Stimulated activated CD4-positive, alpha-beta T cell treated with anti-CD3 and anti-CD28 coated beads, TNF-alpha, amount 100 ng/mL, for 1 hour (primary cell): Measurements from ENCODE around the gene TRAK2.
"Not testable (repeated sequence)": the region's sequence is repeated elsewhere in the genome, so short reads cannot be mapped to it uniquely, and the experiment has no call there.

Experiments used
- DNase-seq, 3 donors: peaks; one replicate each; pipeline ENCODE4 v3.0.0-alpha.2; 2020; ENCODE audit warnings: low read depth in 3 of 3, low spot score in 1 of 3

Gene TRAK2, protein sequence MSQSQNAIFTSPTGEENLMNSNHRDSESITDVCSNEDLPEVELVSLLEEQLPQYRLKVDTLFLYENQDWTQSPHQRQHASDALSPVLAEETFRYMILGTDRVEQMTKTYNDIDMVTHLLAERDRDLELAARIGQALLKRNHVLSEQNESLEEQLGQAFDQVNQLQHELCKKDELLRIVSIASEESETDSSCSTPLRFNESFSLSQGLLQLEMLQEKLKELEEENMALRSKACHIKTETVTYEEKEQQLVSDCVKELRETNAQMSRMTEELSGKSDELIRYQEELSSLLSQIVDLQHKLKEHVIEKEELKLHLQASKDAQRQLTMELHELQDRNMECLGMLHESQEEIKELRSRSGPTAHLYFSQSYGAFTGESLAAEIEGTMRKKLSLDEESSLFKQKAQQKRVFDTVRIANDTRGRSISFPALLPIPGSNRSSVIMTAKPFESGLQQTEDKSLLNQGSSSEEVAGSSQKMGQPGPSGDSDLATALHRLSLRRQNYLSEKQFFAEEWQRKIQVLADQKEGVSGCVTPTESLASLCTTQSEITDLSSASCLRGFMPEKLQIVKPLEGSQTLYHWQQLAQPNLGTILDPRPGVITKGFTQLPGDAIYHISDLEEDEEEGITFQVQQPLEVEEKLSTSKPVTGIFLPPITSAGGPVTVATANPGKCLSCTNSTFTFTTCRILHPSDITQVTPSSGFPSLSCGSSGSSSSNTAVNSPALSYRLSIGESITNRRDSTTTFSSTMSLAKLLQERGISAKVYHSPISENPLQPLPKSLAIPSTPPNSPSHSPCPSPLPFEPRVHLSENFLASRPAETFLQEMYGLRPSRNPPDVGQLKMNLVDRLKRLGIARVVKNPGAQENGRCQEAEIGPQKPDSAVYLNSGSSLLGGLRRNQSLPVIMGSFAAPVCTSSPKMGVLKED

DNA sequence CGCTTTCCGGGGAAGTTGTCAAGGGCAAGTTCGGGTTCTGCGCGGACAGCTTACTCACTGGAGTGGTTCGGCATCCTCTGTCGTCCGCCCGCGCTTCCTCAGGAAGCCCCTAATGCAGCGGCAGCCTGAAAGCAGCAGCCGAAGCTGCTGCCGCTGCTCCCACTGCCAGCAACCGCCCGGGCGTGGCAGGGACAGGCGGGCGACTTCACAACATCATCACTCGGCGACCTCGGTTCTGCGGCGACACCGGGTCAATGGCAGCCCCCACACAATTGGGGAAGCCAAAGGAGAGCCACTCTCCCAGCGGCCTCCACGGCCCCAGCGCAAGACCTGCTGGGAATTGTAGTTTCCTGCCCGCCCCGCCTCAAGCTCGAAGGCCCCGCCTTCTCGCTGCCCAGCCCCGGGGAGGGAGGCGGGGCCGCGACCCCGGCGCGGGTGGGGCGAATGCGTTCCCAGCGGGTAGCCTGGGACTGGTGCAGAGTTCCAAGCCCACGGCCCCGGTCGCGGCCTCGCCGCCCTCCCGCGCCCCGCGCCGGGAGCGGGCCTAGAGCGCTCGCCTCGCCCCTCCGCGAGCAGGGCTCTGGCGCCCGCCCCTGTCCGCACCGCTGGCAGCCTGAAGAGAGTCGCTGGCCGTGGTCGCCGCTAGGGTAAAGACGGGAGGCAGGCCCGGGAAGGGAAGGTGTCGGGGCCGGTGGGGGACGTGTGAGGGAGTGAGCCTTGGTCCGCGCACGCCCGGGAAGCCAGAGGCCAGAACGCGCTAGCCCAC is at the start of gene TRAK2, which contains the start of gene STRADB:
TSS of gene TRAK2 (minus strand) at position 167 of the 766 bp plus-strand sequence. CDS start 30,951 bp downstream, outside the sequence.
TSS of gene STRADB (plus strand) at position 449 of the 766 bp plus-strand sequence. CDS start 3,101 bp downstream, outside the sequence.
- DNase-seq = peak; percentile 84 to 88 (median 86)

DNA sequence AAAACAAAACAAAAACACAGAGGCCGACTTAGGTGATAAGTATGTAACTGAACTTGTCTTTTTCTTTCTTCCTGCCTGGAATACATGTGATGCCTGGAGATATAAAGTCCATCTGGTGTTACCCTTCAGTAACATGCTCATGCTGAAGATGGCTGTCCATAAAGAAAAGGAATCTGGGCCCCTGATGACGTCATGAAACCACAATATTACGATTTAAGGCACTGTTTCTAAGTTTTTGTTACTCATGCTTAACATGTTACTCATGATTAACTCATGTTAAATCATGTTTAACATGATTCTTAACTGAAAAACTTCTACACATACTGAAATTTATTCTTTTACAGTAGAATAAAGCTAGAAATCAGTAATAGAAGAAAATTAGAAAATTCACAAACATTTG is 49.3 kb upstream of the TRAK2 start:
- no peak for DNase-seq

- no peak for DNase-seq
These were observed 45.5 kb upstream of the TRAK2 start for GRCh38 chr2:201496785-201497184.

GRCh38 chr2:201490291-201490690 is 39.0 kb upstream of the TRAK2 start:
- DNase-seq = no peak

- DNase-seq = no peak
These were observed 33.5 kb upstream of the TRAK2 start for GRCh38 chr2:201484805-201485204.

DNA sequence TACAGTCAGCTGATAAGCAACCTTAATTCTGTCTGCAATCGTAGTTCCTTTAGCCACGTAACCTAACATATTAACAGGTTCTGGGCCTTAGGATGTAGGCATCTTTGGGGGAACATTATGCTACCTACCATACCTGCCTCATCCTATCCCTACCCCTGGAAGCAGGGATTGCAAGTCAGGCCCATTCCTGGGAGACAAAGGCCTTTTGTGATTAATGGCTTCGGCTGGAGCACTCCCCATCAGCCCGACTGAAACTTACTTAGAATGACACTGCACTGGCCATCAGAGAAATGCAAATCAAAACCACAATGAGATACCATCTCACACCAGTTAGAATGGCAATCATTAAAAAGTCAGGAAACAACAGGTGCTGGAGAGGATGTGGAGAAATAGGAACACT is 32.5 kb upstream of the TRAK2 start:
- DNase-seq = not testable (repeated sequence)

DNA sequence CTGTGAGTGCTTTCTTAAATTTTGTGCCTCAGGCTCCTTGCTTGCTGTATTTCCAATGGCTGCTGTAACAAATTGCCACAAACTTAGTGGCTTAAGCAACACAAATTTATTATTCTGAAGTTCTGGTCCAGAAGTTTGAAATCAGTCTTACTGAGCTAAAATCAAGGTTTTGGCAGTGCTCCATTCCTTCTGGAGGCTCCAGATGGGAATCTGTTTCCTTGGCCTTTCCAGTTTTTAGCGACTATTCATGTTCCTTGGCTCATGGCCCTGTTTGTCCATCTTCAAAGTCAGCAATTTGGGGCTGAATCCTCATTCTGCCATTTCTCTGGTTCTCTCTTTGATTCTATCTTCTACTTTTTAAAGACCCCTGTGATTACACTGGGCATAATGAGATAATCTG is 32.1 kb upstream of the TRAK2 start:
- no peak for DNase-seq

- DNase-seq = no peak
These were observed 31.3 kb upstream of the TRAK2 start for GRCh38 chr2:201482543-201482942.

DNA sequence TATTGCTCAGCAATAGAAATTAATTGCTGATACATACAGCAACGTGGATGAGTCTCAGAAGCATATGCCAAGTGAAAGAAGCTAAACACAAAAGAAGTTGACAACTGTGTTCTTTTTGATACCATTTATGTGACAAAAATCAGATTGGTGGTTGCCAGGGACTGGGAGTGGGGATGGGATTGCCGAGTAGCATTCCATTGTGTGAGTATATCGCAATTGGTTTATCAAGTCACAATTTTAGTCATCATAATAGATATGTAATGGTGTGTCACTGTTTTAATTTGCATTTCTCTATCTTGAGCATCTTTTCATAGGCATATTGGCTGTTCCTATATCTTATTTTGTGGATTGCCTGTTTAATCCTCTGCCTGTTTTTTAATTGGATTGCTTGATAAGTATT is 21.2 kb upstream of the TRAK2 start:
- DNase-seq = no peak

- DNase-seq = no peak
These were observed 20.6 kb upstream of the TRAK2 start for GRCh38 chr2:201471732-201472393.

DNA sequence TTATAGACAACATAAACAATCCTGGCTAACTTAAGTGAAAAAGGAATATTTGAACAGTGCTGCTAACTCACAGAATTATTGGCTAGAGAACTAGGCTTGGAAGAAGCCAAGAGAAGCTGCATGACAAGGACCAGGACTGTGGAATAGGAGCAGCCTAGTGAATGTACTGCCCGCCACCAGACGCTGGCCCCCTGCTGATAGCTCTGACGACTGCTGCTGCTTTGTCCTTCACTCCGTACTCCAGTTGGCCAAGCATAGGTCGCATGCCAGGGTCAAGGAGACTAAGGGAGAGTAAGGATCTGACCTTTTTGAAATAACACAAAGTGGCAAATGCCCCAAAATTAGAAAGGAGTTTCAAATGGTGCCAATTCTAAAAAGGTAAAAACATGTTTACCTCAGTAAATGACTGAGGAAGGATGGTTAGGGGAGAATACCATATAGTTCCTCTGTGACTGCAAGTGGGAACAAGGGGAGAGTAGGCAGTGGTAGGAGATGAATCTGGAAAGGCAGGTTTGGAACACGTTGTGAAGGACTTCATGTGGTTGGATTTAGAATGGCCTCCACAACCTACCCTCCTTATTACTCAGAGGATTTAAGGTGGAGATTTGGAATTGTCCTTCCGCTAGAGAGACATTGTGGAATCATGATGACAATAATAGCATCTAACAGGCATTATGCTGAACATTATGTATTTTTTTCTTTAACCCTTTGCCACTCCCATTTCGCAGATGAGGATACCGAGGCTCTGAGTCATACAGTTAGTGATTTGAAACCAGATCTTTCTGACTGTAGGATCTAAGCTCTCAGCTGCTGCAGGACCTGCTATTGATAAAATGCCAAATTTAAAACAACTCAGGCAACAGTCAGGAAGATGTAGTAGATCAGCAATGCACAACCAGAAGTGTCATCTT is 19.8 kb upstream of the TRAK2 start:
- no peak for DNase-seq

DNA sequence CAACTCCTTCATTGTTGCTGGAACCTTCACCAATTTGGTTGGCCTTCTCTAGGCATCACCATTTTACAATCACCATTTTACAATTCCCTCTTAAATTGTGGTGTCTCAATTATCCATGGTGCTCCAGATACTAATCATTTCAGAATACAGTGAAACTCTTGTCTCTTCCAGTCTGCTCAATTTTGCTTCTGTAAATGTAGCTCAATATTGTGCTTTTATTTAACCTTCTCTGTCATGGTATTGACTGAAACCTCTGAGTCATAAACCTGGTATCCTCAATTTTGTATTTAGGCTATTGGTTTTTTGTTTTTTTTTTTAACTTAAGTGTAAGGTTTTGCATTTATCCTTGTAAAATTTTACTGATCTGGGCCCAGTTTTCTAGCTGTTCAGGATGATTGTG is 16.4 kb upstream of the TRAK2 start:
- DNase-seq = no peak

DNA sequence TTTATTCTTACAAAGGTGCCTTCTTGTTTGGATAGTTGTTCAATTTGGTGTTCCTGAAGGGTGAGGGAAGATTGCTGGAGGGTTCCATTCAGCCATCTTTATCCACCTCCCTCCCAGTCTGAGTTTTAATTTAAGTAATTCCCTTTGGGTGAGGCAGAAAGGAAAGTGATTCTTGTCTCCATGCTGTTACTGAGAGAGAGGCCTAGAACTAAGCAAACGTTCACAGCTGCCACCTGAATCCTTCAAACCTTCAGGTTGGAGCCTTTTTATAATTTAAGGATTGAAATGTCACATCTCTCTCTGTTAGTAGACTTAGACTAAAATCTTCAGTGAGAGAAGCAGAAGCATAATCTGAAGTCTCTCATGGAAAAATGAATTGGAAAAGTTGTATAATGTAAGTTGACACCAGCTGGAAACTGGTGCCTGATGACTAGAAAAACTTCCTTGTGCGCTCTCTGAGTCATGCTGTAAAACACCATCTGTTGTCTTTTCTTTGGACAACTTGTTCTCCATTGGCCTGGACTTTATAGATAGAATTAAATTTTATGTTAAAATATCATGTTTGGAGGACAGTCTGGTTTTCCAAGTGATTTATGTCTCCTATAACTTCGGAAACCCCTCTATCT is 14.9 kb upstream of the TRAK2 start:
- DNase-seq = no peak

- DNase-seq = no peak
These were observed 14.3 kb upstream of the TRAK2 start for GRCh38 chr2:201465524-201465971.

GRCh38 chr2:201464547-201464946 is 13.3 kb upstream of the TRAK2 start:
- DNase-seq = no peak

DNA sequence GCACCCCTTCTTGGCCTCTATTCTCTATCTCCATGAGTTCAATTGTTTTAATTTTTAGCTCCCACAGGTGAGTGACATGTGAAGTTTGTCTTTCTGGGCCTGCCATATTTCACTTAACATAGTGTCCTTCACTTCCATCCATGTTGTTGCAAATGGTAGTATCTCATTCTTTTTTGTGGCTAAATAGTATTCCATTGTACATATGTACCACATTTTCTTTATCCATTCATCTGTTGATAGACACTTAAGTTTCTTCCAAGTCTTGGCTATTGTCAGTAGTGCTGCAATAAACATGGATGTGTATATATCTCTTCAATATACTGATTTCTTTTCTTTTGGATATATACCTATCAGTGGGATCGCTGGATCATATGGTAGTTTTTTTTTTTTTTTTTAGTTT is 9.3 kb upstream of the TRAK2 start:
- DNase-seq = no peak

DNA sequence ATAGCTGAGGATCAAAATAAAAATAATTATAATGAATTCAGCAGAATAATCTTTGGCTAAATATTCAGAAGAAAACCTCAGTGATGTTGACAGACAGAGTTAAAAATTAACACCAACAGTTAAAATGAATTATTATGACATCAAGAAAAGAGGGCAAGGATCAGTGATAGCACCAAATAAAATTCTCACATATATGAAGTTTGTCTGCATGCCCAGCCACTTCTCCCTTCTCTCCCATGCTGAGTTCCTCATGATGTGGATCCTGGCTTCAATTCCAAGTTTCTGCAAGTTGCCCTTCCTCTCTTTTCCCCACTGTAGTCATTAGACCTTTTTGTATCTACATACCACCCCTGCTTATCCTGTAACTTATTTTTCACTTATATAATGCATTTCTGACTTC is 7.1 kb upstream of the TRAK2 start:
- no peak for DNase-seq

DNA sequence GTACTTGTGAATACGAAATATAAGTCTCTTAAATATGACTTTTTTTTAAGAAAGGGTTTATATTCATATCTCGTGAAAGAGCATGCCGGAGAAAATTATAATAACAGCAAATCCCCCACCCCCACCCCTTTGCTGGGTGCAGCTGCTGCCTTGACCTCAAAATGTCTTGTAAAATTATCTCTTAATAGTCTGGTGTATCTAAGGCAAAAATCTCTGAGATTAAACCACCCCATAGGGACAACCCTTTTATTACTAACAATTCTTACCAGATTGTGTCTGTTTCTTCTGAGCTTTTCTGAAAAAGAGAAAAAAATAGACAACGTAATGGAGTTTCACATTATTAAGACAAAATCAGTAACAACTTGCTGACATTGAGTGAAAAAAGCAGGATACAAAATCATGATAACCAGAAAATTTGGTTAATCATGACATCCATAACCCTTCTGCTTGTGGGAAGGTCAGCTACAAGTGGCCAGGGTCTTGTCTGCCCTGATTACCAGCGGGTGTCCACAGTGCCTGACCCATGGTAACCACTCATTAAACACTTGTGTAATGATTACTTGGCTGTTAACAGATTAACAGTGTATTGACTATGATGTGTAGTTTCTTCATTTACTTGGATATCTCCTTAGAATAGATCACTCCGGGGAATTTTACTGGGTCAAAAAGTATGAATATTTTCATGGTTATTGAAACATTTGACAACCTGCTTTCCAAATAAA is 1.8 kb upstream of the TRAK2 start:
- no peak for DNase-seq
